HG03565 (cell line): ENCODE measurements around the gene UNC5B.

Experiments used
- ATAC-seq: cut with Tn5 transposase; IDR thresholded peaks from one replicate; pipeline ENCODE4 v1.9.1; 2021; ENCODE audit warnings: mild to moderate bottlenecking, moderate library complexity; ENCODE audit not compliant: unreplicated experiment

UNC5B gene

DNA sequence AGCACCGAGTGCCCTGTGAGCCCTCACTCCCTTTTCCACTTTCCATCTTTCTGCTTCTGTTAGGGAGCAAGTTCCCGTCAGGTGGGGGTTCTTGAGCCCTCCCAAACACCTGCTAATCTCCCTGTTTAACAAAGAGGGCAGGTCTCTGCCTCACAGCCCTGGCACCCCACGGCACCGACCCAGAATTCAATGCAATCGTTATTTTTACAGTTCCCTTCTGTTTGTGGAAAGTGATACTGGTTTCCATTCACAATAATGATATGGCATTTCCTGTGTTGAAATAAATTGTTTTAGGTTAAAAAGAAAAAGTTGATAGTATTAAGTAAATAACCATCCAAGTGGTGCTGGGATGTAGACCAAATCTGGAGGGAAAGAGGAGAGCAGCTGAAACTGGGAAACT is 67.8 kb downstream of the UNC5B start:
- ATAC-seq, result no peak

GRCh38 chr10:71280825-71281224 is 68.5 kb downstream of the UNC5B start:
- no peak for ATAC-seq

GRCh38 chr10:71281646-71282322 is 69.4 kb downstream of the UNC5B start:
- no peak for ATAC-seq

GRCh38 chr10:71282323-71282680 is 69.9 kb downstream of the UNC5B start:
- no peak for ATAC-seq

DNA sequence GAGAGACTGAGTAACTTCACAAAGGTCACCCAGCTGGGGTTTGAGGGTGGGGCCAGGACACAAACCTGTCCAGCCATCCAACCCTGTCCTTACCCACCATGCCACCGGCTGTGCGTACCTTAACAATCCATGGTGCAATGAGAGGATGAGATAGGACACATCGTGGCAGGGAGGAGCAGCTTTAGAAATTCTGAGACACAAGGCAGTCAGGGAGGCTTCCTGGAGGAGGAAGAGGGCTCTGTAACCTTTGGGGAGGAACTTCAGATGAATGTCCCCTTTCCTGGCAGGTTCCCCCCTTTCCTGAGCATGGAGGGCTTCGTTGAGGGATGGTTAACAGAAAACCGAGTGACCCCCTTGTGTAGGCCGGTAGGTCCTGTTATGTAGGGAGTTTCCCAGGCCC is 71.0 kb downstream of the UNC5B start:
- no peak for ATAC-seq

DNA sequence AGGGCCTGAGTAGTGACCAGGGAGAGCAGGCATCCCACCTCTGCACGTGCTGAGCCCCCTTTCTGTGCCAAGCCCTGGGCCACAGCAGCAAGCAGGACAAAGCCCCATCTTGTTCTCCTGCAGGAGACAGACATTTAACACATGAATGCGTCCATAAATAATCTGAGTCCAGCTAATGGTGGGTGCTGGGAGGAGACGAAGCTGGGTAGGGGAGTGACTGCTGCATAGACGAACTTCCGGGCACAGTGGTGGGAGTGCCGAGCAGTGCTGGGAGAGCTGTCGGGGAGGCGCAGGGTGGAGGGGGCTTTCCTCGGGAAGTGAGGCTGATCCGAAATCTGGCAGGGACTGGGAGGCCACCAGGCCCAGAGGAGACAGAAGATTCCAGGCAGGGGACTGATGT is 71.5 kb downstream of the UNC5B start:
- ATAC-seq, result no peak

DNA sequence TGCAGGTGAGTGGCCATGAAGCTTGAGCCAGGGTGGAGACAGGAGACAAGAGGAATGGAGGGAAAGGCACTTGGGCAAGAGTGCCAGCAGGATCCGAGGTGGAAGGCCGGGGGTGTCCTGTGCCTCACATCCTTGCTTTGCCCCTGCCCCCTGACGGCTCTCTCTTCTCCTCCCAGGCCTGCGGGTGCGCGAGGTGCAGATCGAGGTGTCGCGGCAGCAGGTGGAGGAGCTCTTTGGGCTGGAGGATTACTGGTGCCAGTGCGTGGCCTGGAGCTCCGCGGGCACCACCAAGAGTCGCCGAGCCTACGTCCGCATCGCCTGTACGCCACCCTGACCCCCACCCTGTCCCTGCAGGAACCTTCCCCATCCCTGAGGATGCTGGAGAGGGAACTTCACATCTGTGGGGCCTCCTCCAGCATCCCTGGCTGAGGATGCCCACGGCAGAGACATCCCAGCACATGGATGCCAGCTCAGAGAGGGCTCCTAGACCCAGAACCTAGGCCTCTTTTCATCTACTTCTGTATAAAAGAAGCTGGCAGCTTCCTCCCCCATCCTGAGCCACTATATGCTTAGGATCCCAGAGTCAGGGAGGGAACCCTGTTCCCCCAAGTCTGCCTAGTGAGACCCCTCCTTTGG is 72.3 kb downstream of the UNC5B start:
- ATAC-seq, result no peak

- no peak for ATAC-seq
Measured at GRCh38 chr10:71285180-71285545, 72.8 kb downstream of the UNC5B start.

- no peak for ATAC-seq
Measured at GRCh38 chr10:71285986-71286385, 73.6 kb downstream of the UNC5B start.

GRCh38 chr10:71286521-71287294 is 74.3 kb downstream of the UNC5B start:
- no peak for ATAC-seq

DNA sequence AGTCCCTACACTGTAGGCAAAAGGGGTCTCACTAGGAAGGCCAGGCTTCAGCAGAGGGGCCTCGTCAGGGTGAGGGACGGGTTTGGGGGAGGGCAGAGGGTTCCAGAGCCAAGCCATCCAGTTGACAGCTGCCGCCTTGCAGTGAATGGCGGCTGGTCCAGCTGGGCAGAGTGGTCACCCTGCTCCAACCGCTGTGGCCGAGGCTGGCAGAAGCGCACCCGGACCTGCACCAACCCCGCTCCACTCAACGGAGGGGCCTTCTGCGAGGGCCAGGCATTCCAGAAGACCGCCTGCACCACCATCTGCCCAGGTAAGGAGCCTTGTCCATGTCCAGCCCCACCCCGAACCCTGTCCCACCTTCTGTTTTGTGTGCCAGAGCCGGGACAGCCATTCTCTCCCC is 75.1 kb downstream of the UNC5B start:
- ATAC-seq, result no peak

DNA sequence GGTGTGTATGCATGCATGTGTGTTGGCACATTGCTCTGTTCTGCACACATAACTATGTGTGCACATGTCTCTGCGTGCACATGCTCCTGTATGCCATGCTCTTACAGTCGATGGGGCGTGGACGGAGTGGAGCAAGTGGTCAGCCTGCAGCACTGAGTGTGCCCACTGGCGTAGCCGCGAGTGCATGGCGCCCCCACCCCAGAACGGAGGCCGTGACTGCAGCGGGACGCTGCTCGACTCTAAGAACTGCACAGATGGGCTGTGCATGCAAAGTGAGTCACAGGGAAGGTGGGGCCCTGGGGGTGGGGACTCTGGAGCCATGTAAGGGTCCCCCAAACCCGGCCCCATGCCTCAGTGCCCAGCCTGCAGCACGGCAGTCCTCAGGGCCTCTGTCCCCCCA is 76.1 kb downstream of the UNC5B start:
- no peak for ATAC-seq

- ATAC-seq, result no peak
Measured at GRCh38 chr10:71289421-71290130, 77.2 kb downstream of the UNC5B start.

GRCh38 chr10:71290331-71290730 is 78.0 kb downstream of the UNC5B start:
- no peak for ATAC-seq

DNA sequence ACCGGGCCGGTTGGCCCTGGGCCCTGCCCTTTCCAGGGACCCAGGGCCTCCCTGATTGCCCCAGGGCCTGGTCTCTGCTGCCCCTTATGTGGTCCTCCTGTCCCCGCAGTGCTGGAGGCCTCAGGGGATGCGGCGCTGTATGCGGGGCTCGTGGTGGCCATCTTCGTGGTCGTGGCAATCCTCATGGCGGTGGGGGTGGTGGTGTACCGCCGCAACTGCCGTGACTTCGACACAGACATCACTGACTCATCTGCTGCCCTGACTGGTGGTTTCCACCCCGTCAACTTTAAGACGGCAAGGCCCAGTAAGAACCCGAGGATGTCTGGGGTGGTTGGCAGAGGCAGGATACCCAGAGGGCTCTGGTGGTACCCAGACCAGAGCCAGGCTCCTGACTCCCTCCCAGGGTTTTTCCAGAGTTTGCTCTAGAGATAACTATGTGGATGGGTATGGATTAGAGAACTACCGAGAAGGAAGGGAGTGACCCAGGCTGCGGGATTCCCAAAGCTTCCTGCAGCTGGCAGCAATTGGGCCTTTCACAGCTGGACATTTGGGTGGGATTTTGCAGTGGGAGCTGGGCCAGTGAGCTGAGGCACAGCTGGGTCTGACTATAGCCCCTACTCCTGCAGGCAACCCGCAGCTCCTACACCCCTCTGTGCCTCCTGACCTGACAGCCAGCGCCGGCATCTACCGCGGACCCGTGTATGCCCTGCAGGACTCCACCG is 78.6 kb downstream of the UNC5B start:
- no peak for ATAC-seq

DNA sequence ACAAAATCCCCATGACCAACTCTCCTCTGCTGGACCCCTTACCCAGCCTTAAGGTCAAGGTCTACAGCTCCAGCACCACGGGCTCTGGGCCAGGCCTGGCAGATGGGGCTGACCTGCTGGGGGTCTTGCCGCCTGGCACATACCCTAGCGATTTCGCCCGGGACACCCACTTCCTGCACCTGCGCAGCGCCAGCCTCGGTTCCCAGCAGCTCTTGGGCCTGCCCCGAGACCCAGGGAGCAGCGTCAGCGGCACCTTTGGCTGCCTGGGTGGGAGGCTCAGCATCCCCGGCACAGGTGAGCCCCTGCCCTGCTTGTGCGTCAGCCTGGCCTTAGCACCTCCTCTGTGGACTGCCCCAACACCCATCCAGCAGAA is 79.1 kb downstream of the UNC5B start:
- ATAC-seq, result no peak

DNA sequence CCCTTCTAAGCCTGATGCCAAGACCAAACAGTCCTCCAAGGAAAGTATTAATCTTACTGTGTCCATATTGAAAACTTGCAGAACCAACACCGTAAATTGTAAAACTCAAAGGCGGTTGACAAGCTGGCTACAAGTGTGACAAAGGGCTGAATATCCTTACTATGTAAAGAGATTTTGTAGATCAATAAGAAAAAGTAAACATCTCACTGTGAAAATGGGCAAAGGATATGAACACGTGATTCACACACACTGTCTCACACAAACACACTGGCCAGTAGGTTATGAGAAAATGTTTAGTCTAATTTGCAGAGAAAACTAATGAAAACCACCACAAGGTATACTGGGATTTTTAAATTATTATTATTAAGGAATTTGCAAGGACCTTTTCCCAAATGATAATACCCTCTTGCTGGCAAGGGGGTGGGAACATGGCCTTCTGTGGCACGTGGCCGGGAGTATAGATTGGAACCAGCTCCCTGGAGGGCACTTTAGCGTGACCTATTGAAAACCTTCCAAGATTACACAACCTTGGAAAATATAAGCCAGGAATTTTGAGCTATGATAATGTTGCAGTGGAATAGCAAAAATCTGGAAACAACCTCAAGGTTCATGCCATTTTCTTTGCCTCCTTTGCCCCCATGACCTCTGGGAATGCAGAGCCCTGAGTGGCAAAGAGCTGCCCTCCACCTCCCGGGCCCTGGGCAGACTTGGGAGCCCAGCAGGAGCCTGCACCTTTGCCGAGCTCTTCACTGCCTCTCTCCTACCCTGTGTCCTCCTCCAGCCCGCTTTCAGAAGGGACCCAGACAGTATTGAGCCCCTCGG is 80.5 kb downstream of the UNC5B start:
- ATAC-seq, result no peak

- ATAC-seq, result no peak
Measured at GRCh38 chr10:71293446-71294084, 81.2 kb downstream of the UNC5B start.

DNA sequence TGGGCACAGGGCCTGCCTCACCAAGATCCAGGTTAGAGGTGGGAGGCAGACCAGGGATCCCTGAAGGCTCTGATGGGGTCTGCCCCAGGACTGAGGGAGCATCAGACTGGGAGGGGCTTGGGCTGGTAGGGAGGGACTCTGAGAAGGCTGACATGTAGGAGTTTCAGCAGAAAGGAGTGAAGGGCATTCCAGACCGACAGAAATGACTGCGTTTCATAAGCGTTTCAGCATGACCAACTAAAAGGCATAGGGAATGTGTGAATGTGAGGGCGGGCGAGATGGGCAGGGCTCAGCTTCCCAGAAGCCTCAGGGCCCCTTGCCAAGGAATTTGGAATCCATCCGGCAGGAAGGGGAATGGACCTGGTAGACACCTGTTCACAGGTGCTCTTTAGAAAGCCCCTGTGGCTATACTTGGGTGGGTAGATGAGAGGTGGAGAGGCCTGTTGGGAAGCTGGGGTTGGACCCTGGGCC is 81.8 kb downstream of the UNC5B start:
- ATAC-seq, result no peak

DNA sequence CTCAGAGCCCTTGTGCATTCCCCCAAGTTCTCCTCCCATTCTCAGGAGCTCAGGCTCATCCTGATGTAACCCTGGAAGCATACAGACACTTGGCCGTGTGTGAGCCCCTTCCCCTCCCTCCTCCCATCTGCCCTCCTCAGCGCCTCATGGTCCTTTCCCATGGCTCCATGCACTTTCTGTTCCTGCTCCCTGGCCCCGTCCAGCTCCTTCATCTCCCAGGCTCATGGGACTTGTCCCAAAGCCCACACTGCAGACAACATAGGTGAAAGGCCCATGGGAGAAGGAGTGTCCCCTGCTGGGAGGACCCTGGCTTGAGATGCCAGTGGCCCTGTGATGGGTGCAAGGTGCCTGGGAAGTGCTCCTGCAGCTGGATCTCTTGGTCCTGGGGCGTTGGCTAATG is 82.5 kb downstream of the UNC5B start:
- no peak for ATAC-seq
